ENCODE measurements around the gene DGLUCY. TPM values are rescaled to one million over a fixed set of nuclear protein-coding genes. Genes with fewer than 3 reads are reported as not detected.
"Not testable (repeated sequence)": the region's sequence is repeated elsewhere in the genome, so short reads cannot be mapped to it uniquely, and the experiment has no call there.

Gene DGLUCY
- total and polyA plus RNA-seq, 2 donors (not counting 1 experiment from before 2014, with no cell fraction given) = 91.5 to 103 TPM

GRCh38 chr14:91090743-91091142 lies 23.1 kb upstream of the DGLUCY start:
- TF ChIP-seq EZH2 (IDR thresholded peaks at IDR 0.05; ENCODE audit: borderline replicate concordance, insufficient read depth, low read depth, low read length, poor library complexity, severe bottlenecking) (no peak), CTCF (IDR thresholded peaks at IDR 0.05) (no peak)
- H3K27ac Mint-ChIP-seq = no peak overlapping the region
- CTCF ChIA-PET = no interaction called here

GRCh38 chr14:91092073-91092472 lies 21.8 kb upstream of the DGLUCY start:
- H3K9me3 ChIP-seq (ENCODE audit: control extremely low read depth in 1 of 3, control insufficient read depth in 2 of 3, insufficient read depth in 1 of 3, low read length in 2 of 3) = no peaks in the 10 kb centered on the region
- TF ChIP-seq CTCF (IDR thresholded peaks at IDR 0.05) = no peak
- no peak for TF ChIP-seq EZH2 (IDR thresholded peaks at IDR 0.05; ENCODE audit: borderline replicate concordance, insufficient read depth, low read depth, low read length, poor library complexity, severe bottlenecking)
- H3K36me3 ChIP-seq (replicated peaks in 1 of 2; ENCODE audit: control extremely low read depth in 1 of 2, control insufficient read depth in 1 of 2, extremely low read depth in 1 of 2, insufficient read depth in 2 of 2, low read length in 1 of 2) = no peaks in the 10 kb centered on the region
- no peaks in the 10 kb centered on the region for H3K9me3 Mint-ChIP-seq (ENCODE audit: insufficient read depth)
- H3K4me3 Mint-ChIP-seq = no peak overlapping the region
- H3K27me3 ChIP-seq (replicated peaks in 1 of 4; ENCODE audit: control extremely low read depth in 1 of 4, control insufficient read depth in 3 of 4, insufficient read depth in 4 of 4, low read length in 3 of 4) = no peaks in the 10 kb centered on the region
- no peaks in the 10 kb centered on the region for H3K79me2 ChIP-seq (ENCODE audit: control insufficient read depth, insufficient read depth, low read length)
- no peaks in the 10 kb centered on the region for H4K20me1 ChIP-seq (ENCODE audit: control insufficient read depth, insufficient read depth, low read length, poor library complexity, severe bottlenecking)
- POLR2A ChIA-PET = no interaction called here
- DNase-seq (no peak), ATAC-seq (ENCODE audit: low read depth) (no peak)
- H3K4me2 ChIP-seq (replicated peaks; ENCODE audit: low read depth, low read length, poor library complexity, severe bottlenecking) = no peak overlapping the region
- no peak overlapping the region for H3K27ac Mint-ChIP-seq
- no peak overlapping the region for H3K9ac ChIP-seq (ENCODE audit: low read length)
- H3K4me3 ChIP-seq (ENCODE audit: control extremely low read depth in 1 of 5, extremely low read depth in 1 of 5, insufficient read depth in 1 of 5, low read depth in 2 of 5, low read length in 4 of 5) = no peak overlapping the region
- intact Hi-C loops (cut with micrococcal nuclease) = no loop called here
- no peak overlapping the region for H2AFZ ChIP-seq (ENCODE audit: insufficient read depth, low read depth, low read length, poor library complexity, severe bottlenecking)
- CTCF ChIA-PET = no interaction called here
- no peaks in the 10 kb centered on the region for H3K27me3 Mint-ChIP-seq
- H3K4me1 ChIP-seq (ENCODE audit: control insufficient read depth in 2 of 2, insufficient read depth in 2 of 2, low read length in 2 of 2) = peaks cover 0 to 2% of the 10 kb centered on the region in 2 donors
- WGBS (ENCODE audit: insufficient coverage) = 100% methylated on average over 1 of the region's 3 CpGs
- H3K4me1 Mint-ChIP-seq = peaks cover 5% of the 10 kb centered on the region
- H3K27ac ChIP-seq (ENCODE audit: low read length in 2 of 2) = no peak overlapping the region

More at GRCh38 chr14:91090743-91091142, 23.1 kb upstream of the DGLUCY start:
- Histone ChIP-seq H4K20me1 (ENCODE audit: control insufficient read depth, insufficient read depth, low read length, poor library complexity, severe bottlenecking) (no peaks in the 10 kb centered on the region), H3K4me2 (replicated peaks; ENCODE audit: low read depth, low read length, poor library complexity, severe bottlenecking) (no peak overlapping the region), H3K4me1 (ENCODE audit: control insufficient read depth in 2 of 2, insufficient read depth in 2 of 2, low read length in 2 of 2) (peaks cover 0 to 4% of the 10 kb centered on the region in 2 donors), H3K27ac (ENCODE audit: low read length in 2 of 2) (no peak overlapping the region), H3K36me3 (replicated peaks in 1 of 2; ENCODE audit: control extremely low read depth in 1 of 2, control insufficient read depth in 1 of 2, extremely low read depth in 1 of 2, insufficient read depth in 2 of 2, low read length in 1 of 2) (no peaks in the 10 kb centered on the region), H3K9me3 (ENCODE audit: control extremely low read depth in 1 of 3, control insufficient read depth in 2 of 3, insufficient read depth in 1 of 3, low read length in 2 of 3) (no peaks in the 10 kb centered on the region), H3K27me3 (replicated peaks in 1 of 4; ENCODE audit: control extremely low read depth in 1 of 4, control insufficient read depth in 3 of 4, insufficient read depth in 4 of 4, low read length in 3 of 4) (no peaks in the 10 kb centered on the region), H3K9ac (ENCODE audit: low read length) (no peak overlapping the region), H3K4me3 (ENCODE audit: control extremely low read depth in 1 of 5, extremely low read depth in 1 of 5, insufficient read depth in 1 of 5, low read depth in 2 of 5, low read length in 4 of 5) (no peak overlapping the region), H2AFZ (ENCODE audit: insufficient read depth, low read depth, low read length, poor library complexity, severe bottlenecking) (no peak overlapping the region), H3K79me2 (ENCODE audit: control insufficient read depth, insufficient read depth, low read length) (no peaks in the 10 kb centered on the region)
- POLR2A ChIA-PET = no interaction called here
- ATAC-seq (ENCODE audit: low read depth) = no peak
- DNase-seq = no peak
- Mint-ChIP-seq H3K27me3 (no peaks in the 10 kb centered on the region), H3K4me1 (peaks cover 7% of the 10 kb centered on the region), H3K4me3 (no peak overlapping the region), H3K9me3 (ENCODE audit: insufficient read depth) (no peaks in the 10 kb centered on the region)
- no CpG with 5 or more reads among the region's 1 CpG for WGBS (ENCODE audit: insufficient coverage)
- intact Hi-C loops (cut with micrococcal nuclease) = no loop called here

- H3K27ac Mint-ChIP-seq; H3K9me3 ChIP-seq (ENCODE audit: control extremely low read depth in 1 of 3, control insufficient read depth in 2 of 3, insufficient read depth in 1 of 3, low read length in 2 of 3); H3K79me2 ChIP-seq (ENCODE audit: control insufficient read depth, insufficient read depth, low read length); H3K4me3 Mint-ChIP-seq; H3K36me3 ChIP-seq (replicated peaks in 1 of 2; ENCODE audit: control extremely low read depth in 1 of 2, control insufficient read depth in 1 of 2, extremely low read depth in 1 of 2, insufficient read depth in 2 of 2, low read length in 1 of 2); H3K4me1 ChIP-seq (ENCODE audit: control insufficient read depth in 2 of 2, insufficient read depth in 2 of 2, low read length in 2 of 2); H3K4me3 ChIP-seq (ENCODE audit: control extremely low read depth in 1 of 5, extremely low read depth in 1 of 5, insufficient read depth in 1 of 5, low read depth in 2 of 5, low read length in 4 of 5); DNase-seq; H3K4me2 ChIP-seq (replicated peaks; ENCODE audit: low read depth, low read length, poor library complexity, severe bottlenecking); ATAC-seq (ENCODE audit: low read depth); H3K4me1 Mint-ChIP-seq; CTCF ChIA-PET; H3K27ac ChIP-seq (ENCODE audit: low read length in 2 of 2); H3K27me3 Mint-ChIP-seq; H3K9me3 Mint-ChIP-seq (ENCODE audit: insufficient read depth); H3K27me3 ChIP-seq (replicated peaks in 1 of 4; ENCODE audit: control extremely low read depth in 1 of 4, control insufficient read depth in 3 of 4, insufficient read depth in 4 of 4, low read length in 3 of 4); H4K20me1 ChIP-seq (ENCODE audit: control insufficient read depth, insufficient read depth, low read length, poor library complexity, severe bottlenecking); H3K9ac ChIP-seq (ENCODE audit: low read length); intact Hi-C loops (cut with micrococcal nuclease); H2AFZ ChIP-seq (ENCODE audit: insufficient read depth, low read depth, low read length, poor library complexity, severe bottlenecking); POLR2A ChIA-PET: not testable (repeated sequence)
- WGBS (ENCODE audit: insufficient coverage) = 93% methylated on average over 6 of the region's 14 CpGs
Measured at GRCh38 chr14:91093743-91094472, 20.0 kb upstream of the DGLUCY start.
